GM19025 (cell line): ENCODE results near the gene DDC.
"Not testable (repeated sequence)": the region's sequence is repeated elsewhere in the genome, so short reads cannot be mapped to it uniquely, and the experiment has no call there.

Source experiments
- ATAC-seq: cut with Tn5 transposase; IDR thresholded peaks from one replicate; pipeline ENCODE4 v1.9.1; 2021; ENCODE audit warnings: mild to moderate bottlenecking, low read depth, moderate library complexity; ENCODE audit not compliant: unreplicated experiment

DDC gene

GRCh38 chr7:50590535-50590934, 25.3 kb upstream of the DDC start:
- no peak for ATAC-seq

GRCh38 chr7:50589364-50589763, 24.2 kb upstream of the DDC start:
- no peak for ATAC-seq

- no peak for ATAC-seq
Measured at GRCh38 chr7:50588937-50589336, 23.7 kb upstream of the DDC start.

GRCh38 chr7:50587737-50588136, 22.5 kb upstream of the DDC start:
- no peak for ATAC-seq

GRCh38 chr7:50584793-50585408, 19.7 kb upstream of the DDC start:
- ATAC-seq: no peak

GRCh38 chr7:50584386-50584785, 19.2 kb upstream of the DDC start:
- no peak for ATAC-seq

GRCh38 chr7:50583295-50583694, 18.1 kb upstream of the DDC start:
- not testable (repeated sequence) for ATAC-seq

- not testable (repeated sequence) for ATAC-seq
Measured at GRCh38 chr7:50582271-50582670, 17.1 kb upstream of the DDC start.

GRCh38 chr7:50580666-50581065, 15.5 kb upstream of the DDC start:
- not testable (repeated sequence) for ATAC-seq

GRCh38 chr7:50580057-50580456, 14.9 kb upstream of the DDC start:
- no peak for ATAC-seq

GRCh38 chr7:50578105-50578504, 12.9 kb upstream of the DDC start:
- not testable (repeated sequence) for ATAC-seq

GRCh38 chr7:50577569-50577968, 12.4 kb upstream of the DDC start:
- no peak for ATAC-seq

GRCh38 chr7:50576388-50576787, 11.2 kb upstream of the DDC start:
- ATAC-seq: not testable (repeated sequence)

- ATAC-seq: no peak
Measured at GRCh38 chr7:50567715-50568261, 2.6 kb upstream of the DDC start.

- no peak for ATAC-seq
Measured at GRCh38 chr7:50565977-50566376, 772 bp upstream of the DDC start.

- ATAC-seq: no peak
Measured at GRCh38 chr7:50565559-50565916, 333 bp upstream of the DDC start.

- ATAC-seq: no peak
Measured at GRCh38 chr7:50564171-50564570, 1.0 kb downstream of the DDC start.

- ATAC-seq: no peak
Measured at GRCh38 chr7:50562136-50562535, 3.1 kb downstream of the DDC start.

- ATAC-seq: no peak
Measured at GRCh38 chr7:50560865-50561351, 4.3 kb downstream of the DDC start.

GRCh38 chr7:50559881-50560280, 5.3 kb downstream of the DDC start:
- no peak for ATAC-seq

GRCh38 chr7:50558294-50559053, 6.7 kb downstream of the DDC start:
- ATAC-seq: no peak

GRCh38 chr7:50557099-50557498, 8.1 kb downstream of the DDC start:
- no peak for ATAC-seq
